Peyer's patch (tissue), 4 donors: ENCODE results near the gene BRI3.

Experiments used
- POLR2A ChIP-seq, 2 donors: fragments of 450-650 bp; IDR thresholded peaks; one replicate each; pipeline ENCODE4 v1.5.1; 2017; ENCODE audit warnings: antibody characterized with exemption in 2 of 2, mild to moderate bottlenecking in 2 of 2, moderate library complexity in 2 of 2
- TF ChIP-seq, protein P1 (sequence below), 6 experiments: fragments of 450-650 bp in 4 of 6; fragments of 200-600 bp in 2 of 6; sonication (generic) in 1 of 6; IDR thresholded peaks; one replicate each; pipeline ENCODE4 v1.5.1; 2017 to 2019; ENCODE audit warnings: antibody characterized with exemption in 6 of 6, mild to moderate bottlenecking in 3 of 6, moderate library complexity in 1 of 6

DNA sequence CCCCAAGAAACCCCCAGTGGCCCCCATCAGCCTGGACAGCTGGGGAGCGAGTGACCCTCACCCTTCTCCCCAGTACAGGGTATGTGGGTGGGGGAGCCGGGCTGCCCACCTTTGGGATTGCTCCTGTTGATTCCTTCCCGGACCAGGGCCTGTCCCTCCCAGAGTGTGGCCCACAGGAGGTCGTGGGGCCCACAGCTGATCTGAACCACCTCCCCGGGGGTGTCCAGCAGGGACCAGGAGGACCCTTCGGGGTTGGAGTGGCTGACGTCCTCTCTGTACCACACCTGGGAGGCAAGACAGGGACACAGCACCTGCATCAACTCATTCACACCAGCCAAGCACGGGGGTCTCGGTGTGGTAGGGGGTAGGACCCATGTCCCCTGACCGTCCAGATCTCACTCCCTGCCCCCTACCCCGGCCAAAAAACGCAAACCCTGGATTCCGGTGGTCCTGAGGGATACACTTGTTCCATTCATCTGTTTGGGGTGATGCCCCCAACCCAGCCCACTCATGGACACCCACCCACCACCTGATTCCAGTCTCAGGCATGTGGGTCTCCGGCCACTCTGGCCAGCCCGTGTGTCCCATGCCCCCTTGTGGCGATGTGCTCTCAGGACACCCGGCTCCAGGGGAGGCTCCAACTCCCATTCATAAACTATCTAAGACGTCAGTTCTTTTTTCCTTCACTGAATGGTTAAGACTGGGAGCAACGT lies 40.4 kb upstream of the BRI3 start:
- TF ChIP-seq, protein P1, sequence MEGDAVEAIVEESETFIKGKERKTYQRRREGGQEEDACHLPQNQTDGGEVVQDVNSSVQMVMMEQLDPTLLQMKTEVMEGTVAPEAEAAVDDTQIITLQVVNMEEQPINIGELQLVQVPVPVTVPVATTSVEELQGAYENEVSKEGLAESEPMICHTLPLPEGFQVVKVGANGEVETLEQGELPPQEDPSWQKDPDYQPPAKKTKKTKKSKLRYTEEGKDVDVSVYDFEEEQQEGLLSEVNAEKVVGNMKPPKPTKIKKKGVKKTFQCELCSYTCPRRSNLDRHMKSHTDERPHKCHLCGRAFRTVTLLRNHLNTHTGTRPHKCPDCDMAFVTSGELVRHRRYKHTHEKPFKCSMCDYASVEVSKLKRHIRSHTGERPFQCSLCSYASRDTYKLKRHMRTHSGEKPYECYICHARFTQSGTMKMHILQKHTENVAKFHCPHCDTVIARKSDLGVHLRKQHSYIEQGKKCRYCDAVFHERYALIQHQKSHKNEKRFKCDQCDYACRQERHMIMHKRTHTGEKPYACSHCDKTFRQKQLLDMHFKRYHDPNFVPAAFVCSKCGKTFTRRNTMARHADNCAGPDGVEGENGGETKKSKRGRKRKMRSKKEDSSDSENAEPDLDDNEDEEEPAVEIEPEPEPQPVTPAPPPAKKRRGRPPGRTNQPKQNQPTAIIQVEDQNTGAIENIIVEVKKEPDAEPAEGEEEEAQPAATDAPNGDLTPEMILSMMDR (IDR thresholded peaks at IDR 0.05) = peak in 4 of 6 experiments; percentile 55 to 62 (median 57)
- TF ChIP-seq POLR2A (IDR thresholded peaks at IDR 0.05) = no peak
